H1 (cell line): ENCODE measurements around the gene PTPRF. TPM values are rescaled to one million over a fixed set of nuclear protein-coding genes. Genes with fewer than 3 reads are reported as not detected.

Source experiments
- CTCF ChIA-PET: fragments of 300-600 bp; sonication (Branson Sonifier 250); formaldehyde crosslinking; loops from one replicate; lab custom pipeline; 2021; ENCODE audit not compliant: partially characterized antibody; lab: Charles Lee
- POLR2A ChIA-PET: fragments of 300-600 bp; sonication (Branson Sonifier 250); formaldehyde crosslinking; loops from one replicate; lab custom pipeline; 2021; ENCODE audit warnings: inconsistent platforms; ENCODE audit not compliant: partially characterized antibody; lab: Charles Lee
- DNase-seq, 2 experiments: peaks; one replicate each; pipeline versions ENCODE4 v3.0.0 to v3.0.0-alpha.2; 2010 to 2022; ENCODE audit warnings: low spot score in 2 of 2, low read depth in 1 of 2, mixed read lengths in 1 of 2
- FAIRE-seq: peaks from 2 replicates; lab custom pipeline; 2011; peaks lifted over from hg19 to GRCh38; lab: Jason Lieb, UNC
- H2AFZ ChIP-seq: 2 replicates; pipeline ENCODE4 v1.8.1; 2012; ENCODE audit warnings: low read length, inconsistent platforms
- H2AK5ac ChIP-seq: 2 replicates; pipeline ENCODE4 v1.6.1; 2013; ENCODE audit warnings: low read depth, low read length
- H2BK120ac ChIP-seq: replicated peaks from 2 replicates; pipeline ENCODE3; 2013; ENCODE audit warnings: low read depth, low read length, inconsistent platforms
- H2BK12ac ChIP-seq: 2 replicates; pipeline ENCODE4 v1.6.1; 2013; ENCODE audit warnings: low read depth, low read length
- H2BK15ac ChIP-seq: 2 replicates; pipeline ENCODE4 v1.6.1; 2013; ENCODE audit warnings: low read length
- H2BK20ac ChIP-seq: 2 replicates; pipeline ENCODE4 v1.6.1; 2013; ENCODE audit warnings: low read length
- H2BK5ac ChIP-seq: 2 replicates; pipeline ENCODE4 v1.6.1; 2013; ENCODE audit warnings: low read depth, low read length
- H3K14ac ChIP-seq: 2 replicates; pipeline ENCODE4 v1.6.1; 2013; ENCODE audit warnings: inconsistent platforms; ENCODE audit not compliant: insufficient read length
- H3K18ac ChIP-seq: 2 replicates; pipeline ENCODE4 v1.6.1; 2013; ENCODE audit warnings: low read length; ENCODE audit errors: extremely low read depth
- H3K23ac ChIP-seq: 2 replicates; pipeline ENCODE4 v1.6.1; 2013; ENCODE audit warnings: inconsistent platforms; ENCODE audit not compliant: insufficient read length
- H3K23me2 ChIP-seq: 2 replicates; pipeline ENCODE4 v1.6.1; 2013; ENCODE audit warnings: low read depth, low read length
- H3K27ac ChIP-seq: 2 replicates; pipeline ENCODE4 v1.6.1; 2011; ENCODE audit warnings: low read depth, low read length, inconsistent platforms
- H3K27me3 ChIP-seq, 4 experiments: replicated peaks in 1 of 4; 1 replicate in 1 of 4; 2 replicates in 3 of 4; pipeline versions ENCODE4 v1.6.1 to v1.8.1; 2011 to 2013; ENCODE audit warnings: low read length in 3 of 4, mild to moderate bottlenecking in 3 of 4, inconsistent platforms in 2 of 4, mixed read lengths in 2 of 4, moderate library complexity in 1 of 4; ENCODE audit not compliant: control insufficient read depth in 3 of 4, insufficient read depth in 3 of 4; ENCODE audit errors: extremely low read depth in 1 of 4
- H3K36me3 ChIP-seq, 4 experiments: 2 replicates each; pipeline versions ENCODE4 v1.6.1 to v1.8.1; 2011 to 2013; ENCODE audit warnings: mild to moderate bottlenecking in 4 of 4, low read length in 3 of 4, moderate library complexity in 2 of 4, control low read depth in 1 of 4, inconsistent platforms in 1 of 4; ENCODE audit not compliant: insufficient read depth in 4 of 4, control insufficient read depth in 2 of 4
- H3K4ac ChIP-seq: replicated peaks from 2 replicates; pipeline ENCODE3; 2013; ENCODE audit warnings: low read length, low read depth, mixed read lengths, inconsistent platforms; ENCODE audit not compliant: insufficient read length
- H3K4me1 ChIP-seq, 4 experiments: replicated peaks in 1 of 4; 1 replicate in 1 of 4; 2 replicates in 3 of 4; pipeline versions ENCODE4 v1.6.1 to v1.8.1; 2011 to 2013; ENCODE audit warnings: low read length in 3 of 4, inconsistent platforms in 2 of 4, mixed read lengths in 1 of 4; ENCODE audit not compliant: insufficient read depth in 4 of 4, control insufficient read depth in 3 of 4
- H3K4me2 ChIP-seq, 2 experiments: 2 replicates each; pipeline versions ENCODE4 v1.6.1 to v1.8.1; 2011 to 2013; ENCODE audit warnings: low read depth in 2 of 2, low read length in 2 of 2, control low read depth in 1 of 2, inconsistent platforms in 1 of 2, mild to moderate bottlenecking in 1 of 2; ENCODE audit not compliant: insufficient read depth in 1 of 2
- H3K4me3 ChIP-seq, 4 experiments: fragments of 200-600, 300-600 bp in 1 of 4; sonication (generic), shearing (Covaris generic), sonication (Bioruptor Twin) in 1 of 4; 2 replicates each; pipeline versions ENCODE4 v1.5.1 to v1.8.1; 2011 to 2016; ENCODE audit warnings: low read length in 4 of 4, low read depth in 3 of 4, control low read depth in 2 of 4, inconsistent platforms in 2 of 4, mild to moderate bottlenecking in 2 of 4, mixed read lengths in 1 of 4, moderate library complexity in 1 of 4; ENCODE audit not compliant: insufficient read depth in 2 of 4; ENCODE audit errors: extremely low read depth in 1 of 4
- H3K56ac ChIP-seq: replicated peaks from 2 replicates; pipeline ENCODE3; 2013; ENCODE audit warnings: low read depth, mild to moderate bottlenecking, mixed read lengths, low read length, inconsistent platforms; ENCODE audit not compliant: insufficient read length
- H3K79me1 ChIP-seq: 2 replicates; pipeline ENCODE4 v1.6.1; 2013; ENCODE audit warnings: low read depth, low read length, control low read depth
- H3K79me2 ChIP-seq, 2 experiments: 2 replicates each; pipeline versions ENCODE4 v1.6.1 to v1.8.1; 2012 to 2013; ENCODE audit warnings: low read length in 2 of 2, mild to moderate bottlenecking in 2 of 2, inconsistent platforms in 1 of 2; ENCODE audit not compliant: insufficient read depth in 2 of 2, control insufficient read depth in 1 of 2
- H3K9ac ChIP-seq, 4 experiments: replicated peaks in 1 of 4; 1 replicate in 1 of 4; 2 replicates in 3 of 4; pipeline versions ENCODE4 v1.6.1 to v1.8.1; 2011 to 2013; ENCODE audit warnings: low read depth in 3 of 4, low read length in 3 of 4, control low read depth in 2 of 4, mild to moderate bottlenecking in 2 of 4, moderate library complexity in 2 of 4, inconsistent platforms in 1 of 4; ENCODE audit errors: extremely low read depth in 1 of 4
- H3K9me3 ChIP-seq, 2 experiments: 2 replicates each; pipeline versions ENCODE4 v1.6.1 to v1.8.1; 2012 to 2013; ENCODE audit warnings: mild to moderate bottlenecking in 2 of 2, moderate library complexity in 2 of 2, control low read depth in 1 of 2, inconsistent platforms in 1 of 2, low read depth in 1 of 2, low read length in 1 of 2, mixed read lengths in 1 of 2; ENCODE audit not compliant: insufficient read depth in 2 of 2
- H4K20me1 ChIP-seq, 2 experiments: replicated peaks in 1 of 2; 2 replicates each; pipeline versions ENCODE3 to v1.8.1; 2011 to 2013; ENCODE audit warnings: inconsistent platforms in 2 of 2, low read length in 2 of 2, mild to moderate bottlenecking in 1 of 2; ENCODE audit not compliant: insufficient read depth in 2 of 2, control insufficient read depth in 1 of 2
- H4K5ac ChIP-seq: 2 replicates; pipeline ENCODE4 v1.6.1; 2013; ENCODE audit warnings: low read length, low read depth, mixed read lengths, inconsistent platforms; ENCODE audit not compliant: insufficient read length
- H4K8ac ChIP-seq: 2 replicates; pipeline ENCODE4 v1.8.0; 2013; ENCODE audit warnings: mild to moderate bottlenecking, moderate library complexity, low read length, inconsistent platforms; ENCODE audit not compliant: insufficient read depth; ENCODE audit errors: extremely low read depth
- H4K91ac ChIP-seq: replicated peaks from 2 replicates; pipeline ENCODE3; 2013; ENCODE audit warnings: low read length, mixed read lengths, inconsistent platforms; ENCODE audit not compliant: insufficient read length
- CHD2 ChIP-seq: IDR thresholded peaks from 2 replicates; pipeline ENCODE4 v1.6.1; 2012; ENCODE audit warnings: low read length, improper control_type of control experiment
- EP300 ChIP-seq, 2 experiments: IDR thresholded peaks; 1 replicate in 1 of 2; 2 replicates in 1 of 2; pipeline ENCODE4 v1.6.1; 2011 to 2012; ENCODE audit warnings: low read depth in 2 of 2, low read length in 2 of 2, mild to moderate bottlenecking in 2 of 2, borderline replicate concordance in 1 of 2, inconsistent platforms in 1 of 2, moderate library complexity in 1 of 2
- FOSL1 ChIP-seq: IDR thresholded peaks from 2 replicates; pipeline ENCODE4 v1.6.1; 2011; ENCODE audit warnings: mild to moderate bottlenecking, low read depth, low read length, moderate library complexity; ENCODE audit not compliant: insufficient read depth
- HDAC2 ChIP-seq, 2 experiments: fragments of 300-600 bp in 1 of 2; sonication (generic) in 1 of 2; IDR thresholded peaks; 2 replicates each; pipeline ENCODE4 v1.6.1; 2011 to 2012; ENCODE audit warnings: low read depth in 2 of 2, low read length in 2 of 2, mild to moderate bottlenecking in 2 of 2, moderate library complexity in 2 of 2, borderline replicate concordance in 1 of 2, inconsistent platforms in 1 of 2
- HDAC6 ChIP-seq: IDR thresholded peaks from one replicate; pipeline ENCODE4 v1.7.1; 2012; ENCODE audit warnings: low read depth, mild to moderate bottlenecking, inconsistent platforms, low read length, moderate library complexity
- NANOG ChIP-seq: IDR thresholded peaks from 2 replicates; pipeline ENCODE4 v1.6.1; 2011; ENCODE audit warnings: low read length, low read depth, mild to moderate bottlenecking, inconsistent platforms; ENCODE audit not compliant: insufficient read depth, poor library complexity, severe bottlenecking
- SIN3A ChIP-seq, 2 experiments: IDR thresholded peaks in 1 of 2; conservative IDR thresholded peaks in 1 of 2; 2 replicates each; pipeline ENCODE4 v1.6.1; 2011 to 2012; ENCODE audit warnings: low read length in 2 of 2, improper control_type of control experiment in 1 of 2, low read depth in 1 of 2, mild to moderate bottlenecking in 1 of 2
- SP1 ChIP-seq: IDR thresholded peaks from 2 replicates; pipeline ENCODE4 v1.6.1; 2011; ENCODE audit warnings: low read depth, low read length
- SP4 ChIP-seq: IDR thresholded peaks from 2 replicates; pipeline ENCODE4 v1.6.1; 2012; ENCODE audit warnings: low read length, inconsistent platforms
- TCF12 ChIP-seq: IDR thresholded peaks from 2 replicates; pipeline ENCODE4 v1.6.1; 2011; ENCODE audit warnings: low read depth, mild to moderate bottlenecking, low read length
- WGBS, 2 experiments: shearing (Covaris generic) in 1 of 2; methylation state at CpG; one replicate each; pipeline versions ENCODE4 v1.1.6 to v1.1.7; 2013 to 2015; ENCODE audit warnings: low lambda C conversion rate in 2 of 2, mixed read lengths in 2 of 2, inconsistent platforms in 1 of 2, low coverage in 1 of 2, missing lambda C conversion rate in 1 of 2; ENCODE audit not compliant: insufficient replicate concordance in 2 of 2, insufficient coverage in 1 of 2, insufficient read length in 1 of 2; ENCODE audit errors: extremely low coverage in 1 of 2, missing lambda C conversion rate in 1 of 2; 5-methylcytosine and 5-hydroxymethylcytosine counted together
- polyA plus RNA-seq, 7 experiments: library from polyadenylated mRNA; depleted of rRNA in 3 of 7; stranded (reverse) in 5 of 7; unstranded in 2 of 7; fragments of >200 nt in 5 of 7; fragments of 200-250 nt in 2 of 7; gene quantifications; 1 replicate in 5 of 7; 2 replicates in 1 of 7; 4 replicates in 1 of 7; pipeline versions ENCODE4 v1.2.1 to v1.2.3, GENCODE V29; 2011 to 2013; ENCODE audit warnings: missing spikeins in 2 of 7, mixed read lengths in 2 of 7
- total RNA-seq: library from RNA; stranded (reverse); fragmentation: NEBNext Ultra II Directional; extraction: Animal tissue kit (Norgen Biotek cat#: 25700); gene quantifications from 2 replicates; pipeline ENCODE4 v1.2.1, GENCODE V29; 2021
- TF ChIP-seq, protein P1 (sequence below): IDR thresholded peaks from 2 replicates; pipeline ENCODE4 v1.6.1; 2011; ENCODE audit warnings: low read length, improper control_type of control experiment

The PTPRF gene
- total and polyA plus RNA-seq, 2 of the 8 experiments (the other 6 are each of a cell fraction or from before 2014, with no cell fraction given): 136 to 231 TPM

DNA sequence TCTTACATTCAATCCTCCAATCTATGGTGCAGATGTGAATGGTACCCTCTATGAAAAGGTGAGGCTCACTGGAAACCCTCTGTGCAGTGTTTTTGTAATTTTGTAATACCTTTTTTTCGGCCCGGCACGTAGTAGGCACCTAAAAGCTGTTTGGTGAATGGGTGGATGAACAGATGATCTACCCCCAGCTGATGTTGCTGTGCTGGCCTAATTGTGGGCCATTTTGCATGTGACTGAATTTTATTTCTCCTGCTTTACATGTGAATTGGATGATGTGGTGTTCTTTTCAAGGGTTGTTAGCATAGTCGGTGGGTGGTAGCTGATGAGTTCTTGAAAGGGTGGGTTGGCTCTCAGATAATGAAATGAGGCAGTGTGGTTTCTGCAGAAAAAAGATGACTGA, 129.7 kb downstream of the PTPRF start:
- Histone ChIP-seq H2BK20ac (no peak overlapping the region), H3K23me2 (peaks cover 2% of the 10 kb centered on the region; the same call in 1 of the 2 replicates), H3K14ac (no peak overlapping the region), H2BK5ac (no peak overlapping the region), H3K4ac (no peak overlapping the region), H3K4me1 (peaks cover 3 to 14% (median 11%) of the 10 kb centered on the region in 4 experiments; a peak in 6 of 7 replicates), H3K23ac (no peak overlapping the region), H4K8ac (no peak overlapping the region), H4K91ac (no peak overlapping the region), H2AFZ (no peak overlapping the region), H4K5ac (no peak overlapping the region), H2BK12ac (peak overlapping the region; percentile 86; the same call in 1 of the 2 replicates), H3K9ac (no peak overlapping the region), H3K79me2 (peaks cover 3 to 15% of the 10 kb centered on the region in 2 experiments; a peak in 2 of 4 replicates), H3K4me3 (peak overlapping the region in 1 of 4 experiments; percentile 37; a peak in 2 of 8 replicates), H3K56ac (no peak overlapping the region), H3K79me1 (peaks cover 5% of the 10 kb centered on the region), H3K27me3 (no peaks in the 10 kb centered on the region), H3K27ac (peak overlapping the region; percentile 55; the same call in 1 of the 2 replicates), H3K18ac (no peak overlapping the region), H2BK120ac (no peak overlapping the region), H4K20me1 (peaks cover 3 to 16% of the 10 kb centered on the region in 2 experiments), H2BK15ac (no peak overlapping the region), H3K36me3 (peaks cover 30 to 86% (median 54%) of the 10 kb centered on the region in 4 experiments), H3K4me2 (peak overlapping the region; percentile 51 to 80), H2AK5ac (no peak overlapping the region), H3K9me3 (no peaks in the 10 kb centered on the region)
- DNase-seq (peak in 1 of 2 experiments; percentile 54), FAIRE-seq (peak; percentile 100)
- CTCF ChIA-PET: interaction anchor here (0.6 to 2.2 kb wide), 9 partner anchors 9 to 1028 kb away, joined by 3 to 8 read pairs (median 4); partner anchors contain the start of gene KDM4A
- WGBS, 2 experiments: 10% methylated on average over 4 of the region's 4 CpGs; no CpG with 5 or more reads in 1 of the 2 experiments
- POLR2A ChIA-PET: interaction anchor here (0.7 to 33.6 kb wide), 17 partner anchors 0 to 371 kb away, joined by 3 to 651 read pairs (median 4); partner anchors contain the start of genes ATP6V0B, IPO13, KDM4A and PTPRF
- TF ChIP-seq FOSL1: no peak
- peak; percentile 82 for TF ChIP-seq TCF12
- TF ChIP-seq SIN3A (conservative IDR thresholded peaks at IDR 0.05 in 1 of 2, IDR thresholded peaks at IDR 0.05 in 1 of 2; ENCODE audit: low read depth in 1 of 2, low read length in 2 of 2): peak; percentile 37 to 55; a peak in 1 of 4 replicates
- peak; percentile 99 for TF ChIP-seq NANOG
- TF ChIP-seq EP300 (IDR thresholded peaks at IDR 0.05; ENCODE audit: borderline replicate concordance in 1 of 2, low read depth in 2 of 2, low read length in 2 of 2): peak in 1 of 2 experiments; percentile 84; a peak in 1 of 3 replicates
- TF ChIP-seq HDAC6: no peak
- TF ChIP-seq SP1: peak; percentile 73; the same call in 1 of the 2 replicates
- TF ChIP-seq HDAC2 (IDR thresholded peaks at IDR 0.05; ENCODE audit: borderline replicate concordance in 1 of 2, low read depth in 2 of 2, low read length in 2 of 2): peak; percentile 60 to 84; a peak in 3 of 4 replicates
- TF ChIP-seq CHD2: no peak
- TF ChIP-seq, protein P1, sequence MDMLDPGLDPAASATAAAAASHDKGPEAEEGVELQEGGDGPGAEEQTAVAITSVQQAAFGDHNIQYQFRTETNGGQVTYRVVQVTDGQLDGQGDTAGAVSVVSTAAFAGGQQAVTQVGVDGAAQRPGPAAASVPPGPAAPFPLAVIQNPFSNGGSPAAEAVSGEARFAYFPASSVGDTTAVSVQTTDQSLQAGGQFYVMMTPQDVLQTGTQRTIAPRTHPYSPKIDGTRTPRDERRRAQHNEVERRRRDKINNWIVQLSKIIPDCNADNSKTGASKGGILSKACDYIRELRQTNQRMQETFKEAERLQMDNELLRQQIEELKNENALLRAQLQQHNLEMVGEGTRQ: no peak
- peak; percentile 40; the same call in 1 of the 2 replicates for TF ChIP-seq SP4
